H9 (cell line): ENCODE data around the gene SH3BP5. TPM values are rescaled to one million over a fixed set of nuclear protein-coding genes. Genes with fewer than 3 reads are reported as not detected.

Experiments
- DNase-seq: peaks from one replicate; pipeline ENCODE4 v3.0.0-alpha.2; 2017
- H2AFZ ChIP-seq: one replicate; pipeline ENCODE4 v1.6.1; 2013; ENCODE audit warnings: mild to moderate bottlenecking, low read length, control low read depth, moderate library complexity
- H2AK5ac ChIP-seq: 2 replicates; pipeline ENCODE4 v1.6.1; 2013; ENCODE audit warnings: low read length, control low read depth, mixed read lengths; ENCODE audit not compliant: insufficient read length
- H2BK120ac ChIP-seq: one replicate; pipeline ENCODE4 v1.6.1; 2013; ENCODE audit warnings: low read depth, mild to moderate bottlenecking, low read length, control low read depth, inconsistent platforms; ENCODE audit not compliant: poor library complexity, severe bottlenecking
- H2BK12ac ChIP-seq: 2 replicates; pipeline ENCODE4 v1.6.1; 2013; ENCODE audit warnings: low read length, control low read depth, mixed read lengths, low read depth; ENCODE audit not compliant: insufficient read length
- H2BK15ac ChIP-seq: 2 replicates; pipeline ENCODE4 v1.6.1; 2013; ENCODE audit warnings: low read depth, low read length, control low read depth
- H2BK20ac ChIP-seq: one replicate; pipeline ENCODE4 v1.6.1; 2013; ENCODE audit warnings: low read depth, mild to moderate bottlenecking, low read length, control low read depth, inconsistent platforms; ENCODE audit not compliant: poor library complexity, severe bottlenecking
- H2BK5ac ChIP-seq: 2 replicates; pipeline ENCODE4 v1.6.1; 2013; ENCODE audit warnings: low read length, control low read depth, mixed read lengths; ENCODE audit not compliant: insufficient read length
- H3K14ac ChIP-seq: 2 replicates; pipeline ENCODE4 v1.6.1; 2013; ENCODE audit warnings: low read length, control low read depth; ENCODE audit not compliant: insufficient read depth
- H3K18ac ChIP-seq: 2 replicates; pipeline ENCODE4 v1.6.1; 2013; ENCODE audit warnings: low read depth, mild to moderate bottlenecking, mixed read lengths, low read length, control low read depth; ENCODE audit not compliant: insufficient read length
- H3K23ac ChIP-seq: 2 replicates; pipeline ENCODE4 v1.6.1; 2013; ENCODE audit warnings: low read length, control low read depth, mixed read lengths, low read depth; ENCODE audit not compliant: insufficient read length
- H3K23me2 ChIP-seq: 2 replicates; pipeline ENCODE4 v1.6.1; 2013; ENCODE audit warnings: low read depth, mild to moderate bottlenecking, mixed read lengths, low read length, control low read depth; ENCODE audit not compliant: insufficient read length, poor library complexity, severe bottlenecking
- H3K27ac ChIP-seq: 2 replicates; pipeline ENCODE4 v1.5.1; 2013; ENCODE audit warnings: low read length, control low read depth, mixed read lengths, low read depth; ENCODE audit not compliant: insufficient read length
- H3K27me3 ChIP-seq: 2 replicates; pipeline ENCODE4 v1.6.1; 2013; ENCODE audit warnings: low read length, control low read depth, inconsistent platforms; ENCODE audit not compliant: insufficient read depth
- H3K4ac ChIP-seq: 2 replicates; pipeline ENCODE4 v1.6.1; 2013; ENCODE audit warnings: low read depth, mild to moderate bottlenecking, control low read depth, inconsistent platforms, low read length, moderate library complexity
- H3K4me1 ChIP-seq: 2 replicates; pipeline ENCODE4 v1.6.1; 2013; ENCODE audit warnings: low read length, control low read depth, inconsistent platforms; ENCODE audit not compliant: insufficient read depth
- H3K4me2 ChIP-seq: 2 replicates; pipeline ENCODE4 v1.6.1; 2013; ENCODE audit warnings: low read length, control low read depth, mixed read lengths; ENCODE audit not compliant: insufficient read length, insufficient read depth
- H3K56ac ChIP-seq: 2 replicates; pipeline ENCODE4 v1.6.1; 2013; ENCODE audit warnings: low read depth, mild to moderate bottlenecking, mixed read lengths, low read length, control low read depth; ENCODE audit not compliant: insufficient read length
- H3K79me1 ChIP-seq: 2 replicates; pipeline ENCODE4 v1.6.1; 2013; ENCODE audit warnings: low read depth, mild to moderate bottlenecking, moderate library complexity, low read length, control low read depth, inconsistent platforms; ENCODE audit not compliant: insufficient read depth, poor library complexity, severe bottlenecking
- H3K79me2 ChIP-seq: 2 replicates; pipeline ENCODE4 v1.6.1; 2013; ENCODE audit warnings: low read length, control low read depth, inconsistent platforms; ENCODE audit not compliant: insufficient read depth
- H3K9ac ChIP-seq: 2 replicates; pipeline ENCODE4 v1.6.1; 2013; ENCODE audit warnings: low read length, control low read depth, mixed read lengths; ENCODE audit not compliant: insufficient read length; ENCODE audit errors: extremely low read depth
- H3K9me3 ChIP-seq: one replicate; pipeline ENCODE4 v1.6.1; 2013; ENCODE audit warnings: low read depth, low read length, inconsistent platforms; ENCODE audit not compliant: control insufficient read depth
- H3T11ph ChIP-seq: one replicate; pipeline ENCODE4 v1.6.1; 2013; ENCODE audit warnings: mild to moderate bottlenecking, low read length, control low read depth, inconsistent platforms
- H4K20me1 ChIP-seq: one replicate; pipeline ENCODE4 v1.6.1; 2013; ENCODE audit not compliant: control insufficient read depth, insufficient read length, insufficient read depth
- H4K5ac ChIP-seq: 2 replicates; pipeline ENCODE4 v1.6.1; 2013; ENCODE audit warnings: low read depth, mild to moderate bottlenecking, mixed read lengths, low read length, control low read depth; ENCODE audit not compliant: insufficient read length
- H4K8ac ChIP-seq: replicated peaks from 2 replicates; pipeline ENCODE4 v1.6.1; 2013; ENCODE audit warnings: low read length, control low read depth, mixed read lengths, low read depth; ENCODE audit not compliant: insufficient read length
- H4K91ac ChIP-seq: 2 replicates; pipeline ENCODE4 v1.6.1; 2013; ENCODE audit warnings: low read depth, mild to moderate bottlenecking, moderate library complexity, mixed read lengths, low read length, control low read depth; ENCODE audit not compliant: insufficient read length
- H3K27ac Mint-ChIP-seq, 3 experiments: 2 replicates in 2 of 3; 3 replicates in 1 of 3; pipeline ENCODE4 v1.8.0; 2020 to 2021; ENCODE audit warnings: mixed read lengths in 3 of 3, mild to moderate bottlenecking in 1 of 3, moderate library complexity in 1 of 3
- H3K27me3 Mint-ChIP-seq: 2 replicates; pipeline ENCODE4 v1.8.0; 2021; ENCODE audit warnings: low read depth, mild to moderate bottlenecking, moderate library complexity, mixed read lengths
- H3K36me3 Mint-ChIP-seq, 3 experiments: 2 replicates in 2 of 3; 3 replicates in 1 of 3; pipeline ENCODE4 v1.8.0; 2020 to 2021; ENCODE audit warnings: low read depth in 3 of 3, mixed read lengths in 3 of 3; ENCODE audit not compliant: insufficient read depth in 1 of 3
- H3K4me1 Mint-ChIP-seq, 2 experiments: 2 replicates each; pipeline ENCODE4 v1.8.0; 2020; ENCODE audit warnings: mixed read lengths in 2 of 2
- H3K4me3 Mint-ChIP-seq, 2 experiments: 2 replicates in 1 of 2; 3 replicates in 1 of 2; pipeline ENCODE4 v1.8.0; 2020 to 2021; ENCODE audit warnings: mild to moderate bottlenecking in 2 of 2, mixed read lengths in 2 of 2, moderate library complexity in 1 of 2
- H3K9me3 Mint-ChIP-seq, 2 experiments: 2 replicates in 1 of 2; 3 replicates in 1 of 2; pipeline ENCODE4 v1.8.0; 2020; ENCODE audit warnings: mild to moderate bottlenecking in 2 of 2, mixed read lengths in 2 of 2, moderate library complexity in 1 of 2
- WGBS: extraction: QIAGEN DNeasy Blood & Tissue Kit; methylation state at CpG from one replicate; pipeline ENCODE4 v1.1.7; 2013; ENCODE audit warnings: missing lambda C conversion rate, low lambda C conversion rate, mixed read lengths; ENCODE audit not compliant: insufficient read length; ENCODE audit errors: extremely low coverage; 5-methylcytosine and 5-hydroxymethylcytosine counted together
- total RNA-seq: library from RNA; stranded (reverse); gene quantifications from 2 replicates; pipeline ENCODE4 v1.2.1, GENCODE V29; 2021
- TF ChIP-seq, protein P1 (sequence below): fragments of 200-600 bp; sonication (generic); conservative IDR thresholded peaks from 3 replicates; pipeline ENCODE4 v1.8.0; 2021; ENCODE audit warnings: antibody characterized with exemption, mild to moderate bottlenecking

SH3BP5 gene
- total RNA-seq, 1 experiment from 2014 or later, result 6.8 TPM

DNA sequence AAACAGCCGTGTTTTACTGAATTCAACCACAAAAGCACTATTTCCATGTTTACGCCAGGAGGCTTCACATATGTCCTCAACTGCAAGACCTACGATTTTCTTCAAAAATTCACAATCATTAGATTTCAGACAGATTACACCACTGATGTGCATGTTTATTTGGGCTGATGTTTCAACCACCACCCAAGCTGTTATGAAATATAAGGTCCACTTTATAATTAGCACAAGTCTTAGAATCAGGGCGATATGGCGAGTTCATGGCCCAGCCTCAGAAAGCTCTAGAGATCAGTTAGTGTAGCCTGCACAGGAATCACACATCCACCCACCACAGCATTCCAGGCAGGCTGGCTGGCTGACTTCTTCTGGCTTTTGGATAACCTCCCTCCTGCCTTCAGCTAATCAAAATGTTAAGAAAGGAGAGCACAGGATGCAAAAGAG, 15.4 kb downstream of the SH3BP5 start:
- Histone ChIP-seq H3K79me2 (no peaks in the 10 kb centered on the region), H3K4me2 (no peak overlapping the region)

More for the DNA sequence above, 15.4 kb downstream of the SH3BP5 start:
- Mint-ChIP-seq H3K36me3 (no peaks in the 10 kb centered on the region), H3K27me3 (no peaks in the 10 kb centered on the region), H3K4me1 (peaks cover 21 to 27% of the 10 kb centered on the region in 2 experiments), H3K4me3 (no peak overlapping the region), H3K27ac (no peak overlapping the region), H3K9me3 (no peaks in the 10 kb centered on the region)
- Histone ChIP-seq H2BK20ac (no peak overlapping the region), H2BK15ac (no peak overlapping the region), H2BK5ac (no peak overlapping the region), H3K4ac (no peak overlapping the region), H3K23ac (no peak overlapping the region), H4K91ac (no peak overlapping the region), H3K9ac (no peak overlapping the region), H2BK120ac (no peak overlapping the region), H4K8ac (no peak overlapping the region), H3K18ac (no peak overlapping the region), H4K5ac (no peak overlapping the region), H2AK5ac (no peak overlapping the region), H2AFZ (no peak overlapping the region), H2BK12ac (no peak overlapping the region), H3K4me1 (no peaks in the 10 kb centered on the region; the same call in 1 of the 2 replicates), H3T11ph (no peak overlapping the region), H3K23me2 (no peaks in the 10 kb centered on the region), H4K20me1 (no peaks in the 10 kb centered on the region), H3K9me3 (no peaks in the 10 kb centered on the region), H3K27ac (no peak overlapping the region), H3K56ac (no peak overlapping the region), H3K14ac (no peak overlapping the region), H3K27me3 (no peaks in the 10 kb centered on the region), H3K79me1 (no peaks in the 10 kb centered on the region)
- WGBS, result no CpG with 5 or more reads among the region's 5 CpGs
- TF ChIP-seq, protein P1, sequence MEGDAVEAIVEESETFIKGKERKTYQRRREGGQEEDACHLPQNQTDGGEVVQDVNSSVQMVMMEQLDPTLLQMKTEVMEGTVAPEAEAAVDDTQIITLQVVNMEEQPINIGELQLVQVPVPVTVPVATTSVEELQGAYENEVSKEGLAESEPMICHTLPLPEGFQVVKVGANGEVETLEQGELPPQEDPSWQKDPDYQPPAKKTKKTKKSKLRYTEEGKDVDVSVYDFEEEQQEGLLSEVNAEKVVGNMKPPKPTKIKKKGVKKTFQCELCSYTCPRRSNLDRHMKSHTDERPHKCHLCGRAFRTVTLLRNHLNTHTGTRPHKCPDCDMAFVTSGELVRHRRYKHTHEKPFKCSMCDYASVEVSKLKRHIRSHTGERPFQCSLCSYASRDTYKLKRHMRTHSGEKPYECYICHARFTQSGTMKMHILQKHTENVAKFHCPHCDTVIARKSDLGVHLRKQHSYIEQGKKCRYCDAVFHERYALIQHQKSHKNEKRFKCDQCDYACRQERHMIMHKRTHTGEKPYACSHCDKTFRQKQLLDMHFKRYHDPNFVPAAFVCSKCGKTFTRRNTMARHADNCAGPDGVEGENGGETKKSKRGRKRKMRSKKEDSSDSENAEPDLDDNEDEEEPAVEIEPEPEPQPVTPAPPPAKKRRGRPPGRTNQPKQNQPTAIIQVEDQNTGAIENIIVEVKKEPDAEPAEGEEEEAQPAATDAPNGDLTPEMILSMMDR, result no peak
- DNase-seq, result no peak
